ENCODE data around the gene SH2D5.

DNA sequence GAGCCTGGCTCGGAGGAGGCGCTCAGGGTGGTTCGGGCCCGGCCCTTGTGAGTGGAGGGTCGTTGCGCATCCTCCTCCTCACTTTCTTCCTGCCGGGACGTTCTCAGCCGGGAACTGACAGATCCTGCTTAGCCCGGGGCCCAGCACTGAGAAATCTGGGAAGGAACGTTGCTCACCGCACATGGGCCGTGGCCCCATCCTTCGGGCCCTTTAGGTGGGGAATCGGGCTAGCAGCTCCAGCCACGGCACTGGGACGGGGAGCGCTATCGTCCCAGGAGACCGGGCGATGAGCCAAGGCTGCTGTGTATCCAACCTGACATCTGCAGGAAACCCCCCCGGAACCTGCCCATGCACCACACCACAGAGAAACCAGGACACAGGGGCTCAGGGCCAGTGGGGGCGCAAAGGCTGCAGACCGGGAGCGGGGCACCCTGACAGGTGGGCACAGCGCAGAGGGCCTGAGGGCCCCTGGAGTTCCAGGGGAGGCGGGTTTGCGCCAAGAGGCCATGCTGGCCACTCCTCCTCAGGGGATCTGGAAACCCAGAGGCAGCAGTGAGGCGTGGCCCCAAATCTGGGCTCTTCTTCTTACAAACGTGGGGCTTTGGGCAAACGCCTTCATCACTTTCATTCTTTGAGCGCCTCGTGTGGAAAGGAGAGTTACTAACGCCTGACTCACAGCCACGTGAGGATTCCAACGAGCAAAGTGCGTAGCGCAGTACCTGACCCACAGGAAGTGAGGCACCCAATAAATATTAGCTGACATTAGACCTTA is at the start of gene SH2D5:
- TF ChIP-seq EZH2 (IDR thresholded peaks at IDR 0.05; ENCODE audit: borderline replicate concordance, low read depth, low read length, severe bottlenecking): no peak
- TF ChIP-seq, protein P1, sequence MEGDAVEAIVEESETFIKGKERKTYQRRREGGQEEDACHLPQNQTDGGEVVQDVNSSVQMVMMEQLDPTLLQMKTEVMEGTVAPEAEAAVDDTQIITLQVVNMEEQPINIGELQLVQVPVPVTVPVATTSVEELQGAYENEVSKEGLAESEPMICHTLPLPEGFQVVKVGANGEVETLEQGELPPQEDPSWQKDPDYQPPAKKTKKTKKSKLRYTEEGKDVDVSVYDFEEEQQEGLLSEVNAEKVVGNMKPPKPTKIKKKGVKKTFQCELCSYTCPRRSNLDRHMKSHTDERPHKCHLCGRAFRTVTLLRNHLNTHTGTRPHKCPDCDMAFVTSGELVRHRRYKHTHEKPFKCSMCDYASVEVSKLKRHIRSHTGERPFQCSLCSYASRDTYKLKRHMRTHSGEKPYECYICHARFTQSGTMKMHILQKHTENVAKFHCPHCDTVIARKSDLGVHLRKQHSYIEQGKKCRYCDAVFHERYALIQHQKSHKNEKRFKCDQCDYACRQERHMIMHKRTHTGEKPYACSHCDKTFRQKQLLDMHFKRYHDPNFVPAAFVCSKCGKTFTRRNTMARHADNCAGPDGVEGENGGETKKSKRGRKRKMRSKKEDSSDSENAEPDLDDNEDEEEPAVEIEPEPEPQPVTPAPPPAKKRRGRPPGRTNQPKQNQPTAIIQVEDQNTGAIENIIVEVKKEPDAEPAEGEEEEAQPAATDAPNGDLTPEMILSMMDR (IDR thresholded peaks at IDR 0.05; ENCODE audit: borderline replicate concordance, extremely low read depth, low read length, poor library complexity, severe bottlenecking): peak; percentile 33
